Trophoblast cell (in vitro differentiated cells and primary cell): Measurements from ENCODE around the gene PPFIBP2.

Experiments used
- DNase-seq, 2 donors: peaks; one replicate each; pipeline ENCODE4 v3.0.0-alpha.2; 2016
- H2AFZ ChIP-seq: 2 replicates; pipeline ENCODE4 v1.6.1; 2013; ENCODE audit warnings: low read length, moderate library complexity, mild to moderate bottlenecking; ENCODE audit not compliant: insufficient read depth, poor library complexity
- H2AK5ac ChIP-seq: 2 replicates; pipeline ENCODE4 v1.6.1; 2013; ENCODE audit warnings: mild to moderate bottlenecking, low read length
- H2BK120ac ChIP-seq: 2 replicates; pipeline ENCODE4 v1.6.1; 2013; ENCODE audit warnings: low read length, mild to moderate bottlenecking, moderate library complexity; ENCODE audit not compliant: insufficient read depth, poor library complexity
- H2BK12ac ChIP-seq: 2 replicates; pipeline ENCODE4 v1.6.1; 2013; ENCODE audit warnings: mild to moderate bottlenecking, low read length, moderate library complexity
- H2BK5ac ChIP-seq: 2 replicates; pipeline ENCODE4 v1.6.1; 2013; ENCODE audit warnings: low read length, low read depth, moderate library complexity, mild to moderate bottlenecking; ENCODE audit not compliant: poor library complexity
- H3K14ac ChIP-seq: 2 replicates; pipeline ENCODE4 v1.6.1; 2013; ENCODE audit warnings: mild to moderate bottlenecking, low read length
- H3K18ac ChIP-seq: 2 replicates; pipeline ENCODE4 v1.6.1; 2013; ENCODE audit warnings: mild to moderate bottlenecking, low read length
- H3K23ac ChIP-seq: 2 replicates; pipeline ENCODE4 v1.6.1; 2013; ENCODE audit warnings: low read length
- H3K27ac ChIP-seq: 2 replicates; pipeline ENCODE4 v1.5.1; 2013; ENCODE audit warnings: low read depth, mild to moderate bottlenecking, inconsistent platforms, low read length, moderate library complexity
- H3K27me3 ChIP-seq: 2 replicates; pipeline ENCODE4 v1.6.1; 2013; ENCODE audit warnings: inconsistent platforms, mild to moderate bottlenecking, low read length, moderate library complexity; ENCODE audit not compliant: insufficient read depth
- H3K36me3 ChIP-seq, 2 experiments: 1 replicate in 1 of 2; 2 replicates in 1 of 2; pipeline ENCODE4 v1.6.1; 2013; ENCODE audit warnings: low read length in 2 of 2, mild to moderate bottlenecking in 2 of 2, moderate library complexity in 1 of 2; ENCODE audit not compliant: insufficient read depth in 2 of 2, control insufficient read depth in 1 of 2
- H3K4ac ChIP-seq: 2 replicates; pipeline ENCODE4 v1.6.1; 2013; ENCODE audit warnings: low read depth, mild to moderate bottlenecking, low read length, moderate library complexity
- H3K4me1 ChIP-seq, 2 experiments: 1 replicate in 1 of 2; 2 replicates in 1 of 2; pipeline ENCODE4 v1.6.1; 2013; ENCODE audit warnings: low read length in 2 of 2, mild to moderate bottlenecking in 2 of 2, moderate library complexity in 1 of 2; ENCODE audit not compliant: insufficient read depth in 2 of 2, control insufficient read depth in 1 of 2
- H3K4me2 ChIP-seq: 2 replicates; pipeline ENCODE4 v1.6.1; 2013; ENCODE audit warnings: inconsistent platforms, mild to moderate bottlenecking, low read length, moderate library complexity
- H3K4me3 ChIP-seq: 2 replicates; pipeline ENCODE4 v1.5.1; 2013; ENCODE audit warnings: mild to moderate bottlenecking, low read depth, low read length, inconsistent platforms
- H3K79me1 ChIP-seq: one replicate; pipeline ENCODE4 v1.6.1; 2013; ENCODE audit warnings: low read length
- H3K79me2 ChIP-seq: 2 replicates; pipeline ENCODE4 v1.6.1; 2013; ENCODE audit warnings: low read length, mild to moderate bottlenecking; ENCODE audit not compliant: control insufficient read depth, insufficient read depth, poor library complexity
- H3K9ac ChIP-seq: 2 replicates; pipeline ENCODE4 v1.6.1; 2013; ENCODE audit warnings: mild to moderate bottlenecking, low read length
- H3K9me3 ChIP-seq: 2 replicates; pipeline ENCODE4 v1.6.1; 2013; ENCODE audit warnings: low read depth, mild to moderate bottlenecking, control low read depth, inconsistent platforms, low read length; ENCODE audit not compliant: insufficient read depth
- H4K12ac ChIP-seq: 2 replicates; pipeline ENCODE4 v1.6.1; 2013; ENCODE audit warnings: low read depth, mild to moderate bottlenecking, low read length, moderate library complexity
- H4K8ac ChIP-seq: 2 replicates; pipeline ENCODE4 v1.6.1; 2013; ENCODE audit warnings: low read depth, mild to moderate bottlenecking, low read length, moderate library complexity
- H4K91ac ChIP-seq: one replicate; pipeline ENCODE4 v1.6.1; 2013; ENCODE audit warnings: low read depth, mild to moderate bottlenecking, low read length, moderate library complexity
- WGBS: extraction: QIAGEN DNeasy Blood & Tissue Kit; methylation state at CpG from one replicate; pipeline ENCODE4 v1.1.7; 2013; ENCODE audit warnings: missing lambda C conversion rate; ENCODE audit not compliant: insufficient read length, insufficient coverage; ENCODE audit errors: extremely low coverage; 5-methylcytosine and 5-hydroxymethylcytosine counted together

PPFIBP2 gene

DNA sequence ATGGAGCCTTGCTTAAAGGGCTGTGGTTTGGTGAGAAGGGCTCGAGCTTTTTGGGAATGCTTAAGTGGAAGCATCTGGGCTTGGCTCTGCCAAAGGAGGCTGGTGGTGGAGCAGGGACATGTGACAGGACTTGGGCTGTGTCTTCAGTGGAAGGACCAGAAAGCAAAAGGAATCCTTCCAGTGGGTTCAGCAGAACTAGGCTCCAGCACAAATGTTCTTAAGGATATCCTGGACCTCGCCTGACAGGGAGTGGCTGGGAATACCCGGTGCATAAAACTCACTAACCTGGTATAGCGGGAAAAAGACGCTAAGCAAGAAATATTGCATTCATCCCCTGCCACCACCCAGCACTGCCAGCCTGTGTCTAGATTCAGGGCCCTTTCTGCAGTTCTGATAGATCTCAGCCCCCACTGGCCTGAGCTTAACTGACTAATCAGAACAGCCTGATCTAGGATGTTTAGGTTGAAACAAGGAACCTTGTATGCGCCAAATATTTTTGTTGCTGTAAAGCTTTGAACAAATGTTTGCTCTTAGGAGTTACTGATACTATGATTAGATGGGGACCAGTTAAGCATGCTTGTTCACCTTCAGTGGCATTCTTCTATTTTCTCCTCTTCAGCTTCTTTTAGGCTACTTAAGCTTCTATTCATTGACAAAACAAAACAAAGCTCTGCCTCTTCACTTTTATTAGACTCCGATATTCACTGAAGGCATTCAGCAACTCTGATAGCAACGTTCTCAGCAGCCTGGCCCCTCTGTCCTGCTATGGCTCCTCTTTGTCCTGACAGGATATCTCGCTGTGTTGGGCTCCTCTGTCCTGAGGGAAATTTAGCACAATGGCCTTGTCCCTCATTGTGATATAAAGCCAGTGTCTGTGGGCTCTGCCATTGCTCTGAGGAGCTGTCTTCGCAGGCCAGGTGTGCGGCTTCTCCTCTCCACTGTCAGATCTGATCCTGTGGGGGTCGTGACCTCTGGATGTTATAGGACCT, 25.0 kb downstream of the PPFIBP2 start:
- Histone ChIP-seq H3K4me1 (peaks cover 35 to 42% of the 10 kb centered on the region in 2 experiments), H3K36me3 (no peaks in the 10 kb centered on the region), H3K27me3 (no peaks in the 10 kb centered on the region), H3K79me1 (peaks cover 8% of the 10 kb centered on the region), H3K4me2 (no peak overlapping the region), H3K18ac (no peak overlapping the region), H3K4me3 (no peak overlapping the region), H2BK12ac (no peak overlapping the region), H4K8ac (no peak overlapping the region), H2BK5ac (no peak overlapping the region), H3K4ac (no peak overlapping the region), H3K23ac (no peak overlapping the region), H3K9ac (no peak overlapping the region), H2AFZ (no peak overlapping the region), H4K91ac (no peak overlapping the region), H2AK5ac (no peak overlapping the region), H3K79me2 (no peaks in the 10 kb centered on the region), H3K27ac (no peak overlapping the region), H3K14ac (no peak overlapping the region), H2BK120ac (no peak overlapping the region), H3K9me3 (no peaks in the 10 kb centered on the region), H4K12ac (no peak overlapping the region)
- DNase-seq, result peak; percentile 84 to 96
- WGBS, result no CpG with 5 or more reads among the region's 12 CpGs

DNA sequence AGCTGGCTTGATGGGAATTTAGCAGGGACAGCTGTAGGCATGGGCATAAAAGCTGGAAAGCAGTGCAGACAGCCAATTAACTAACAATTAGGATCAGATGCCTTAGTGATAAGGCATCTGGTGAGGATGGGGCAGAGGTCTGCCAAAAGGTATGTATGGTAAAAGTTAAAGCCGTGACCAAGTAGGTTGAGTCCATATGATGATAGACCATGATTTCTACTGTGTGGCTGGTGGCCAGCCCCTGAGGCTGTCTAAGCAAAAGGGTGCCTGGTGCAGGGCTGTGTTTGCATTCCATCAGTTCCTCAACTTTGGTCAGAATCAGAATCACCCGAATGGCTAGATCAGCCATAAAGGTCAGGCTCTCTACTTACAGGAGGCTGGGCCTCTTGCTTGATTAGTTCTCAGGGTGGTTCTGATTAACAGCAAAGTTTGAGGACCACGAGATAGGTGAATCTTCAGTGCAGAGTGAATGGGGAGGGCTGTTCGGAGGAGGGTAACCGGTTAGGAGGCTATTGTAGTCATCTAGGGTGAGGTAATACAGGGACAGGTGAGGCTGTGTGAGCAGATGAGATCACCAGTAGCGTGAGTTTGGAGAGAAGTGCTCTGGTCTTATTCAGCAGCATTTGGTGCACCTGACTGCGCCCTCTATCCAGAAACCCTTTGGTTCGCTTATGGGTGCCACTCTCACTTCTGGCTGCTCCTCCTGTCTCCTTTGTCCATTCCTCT, 27.2 kb downstream of the PPFIBP2 start:
- no peak overlapping the region for H2BK5ac ChIP-seq
- peak overlapping the region; percentile 7 for H4K91ac ChIP-seq
- peak overlapping the region; percentile 13 for H2BK120ac ChIP-seq
- H3K79me1 ChIP-seq, result peaks cover 10% of the 10 kb centered on the region
- H2AK5ac ChIP-seq, result peak overlapping the region; percentile 31
- H3K27ac ChIP-seq, result peak overlapping the region; percentile 26
- WGBS, result no CpG with 5 or more reads among the region's 8 CpGs
- no peak overlapping the region for H2BK12ac ChIP-seq
- no peaks in the 10 kb centered on the region for H3K27me3 ChIP-seq
- H4K12ac ChIP-seq, result no peak overlapping the region
- H3K4me1 ChIP-seq, result peaks cover 37 to 47% of the 10 kb centered on the region in 2 experiments
- H3K4ac ChIP-seq, result no peak overlapping the region
- no peak overlapping the region for H3K4me3 ChIP-seq
- no peaks in the 10 kb centered on the region for H3K79me2 ChIP-seq
- H3K23ac ChIP-seq, result no peak overlapping the region
- no peak overlapping the region for H3K14ac ChIP-seq
- no peaks in the 10 kb centered on the region for H3K36me3 ChIP-seq
- no peaks in the 10 kb centered on the region for H3K9me3 ChIP-seq
- H4K8ac ChIP-seq, result no peak overlapping the region
- H2AFZ ChIP-seq, result no peak overlapping the region
- H3K4me2 ChIP-seq, result no peak overlapping the region
- H3K18ac ChIP-seq, result no peak overlapping the region
- peak; percentile 84 to 88 for DNase-seq
- no peak overlapping the region for H3K9ac ChIP-seq

DNA sequence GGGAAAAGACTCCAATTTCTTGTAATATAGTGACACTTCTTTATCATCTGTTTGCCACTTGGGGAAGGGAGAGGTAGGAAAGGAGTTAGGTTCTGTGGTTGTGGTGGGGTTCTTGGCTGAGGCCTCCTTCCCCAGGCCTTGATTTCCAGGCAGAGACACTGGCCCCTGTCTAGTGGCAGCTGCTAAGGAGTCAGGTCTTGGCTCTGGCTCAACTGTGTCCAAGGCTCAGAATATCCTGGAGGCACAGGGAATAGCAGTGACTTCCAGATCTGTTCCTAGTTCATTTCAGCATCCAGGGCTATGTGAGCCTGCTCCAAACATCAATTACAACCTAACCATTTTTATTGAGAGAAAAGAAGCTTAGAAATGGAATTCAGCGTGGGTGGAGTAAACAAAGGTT, 29.5 kb downstream of the PPFIBP2 start:
- H2BK12ac ChIP-seq, result peak overlapping the region; percentile 51
- no peaks in the 10 kb centered on the region for H3K36me3 ChIP-seq
- H4K8ac ChIP-seq, result no peak overlapping the region
- H3K27ac ChIP-seq, result peak overlapping the region; percentile 55
- no peak overlapping the region for H3K23ac ChIP-seq
- no CpG with 5 or more reads among the region's 1 CpG for WGBS
- no peak overlapping the region for H3K4ac ChIP-seq
- H2BK120ac ChIP-seq, result peak overlapping the region; percentile 35
- DNase-seq, result no peak
- H3K14ac ChIP-seq, result peak overlapping the region; percentile 51
- H3K79me2 ChIP-seq, result no peaks in the 10 kb centered on the region
- H2BK5ac ChIP-seq, result peak overlapping the region; percentile 66
- H2AFZ ChIP-seq, result no peak overlapping the region
- H4K12ac ChIP-seq, result no peak overlapping the region
- no peak overlapping the region for H4K91ac ChIP-seq
- no peaks in the 10 kb centered on the region for H3K27me3 ChIP-seq
- H2AK5ac ChIP-seq, result no peak overlapping the region
- H3K79me1 ChIP-seq, result peaks cover 10% of the 10 kb centered on the region
- H3K9me3 ChIP-seq, result no peaks in the 10 kb centered on the region
- H3K18ac ChIP-seq, result no peak overlapping the region
- H3K4me1 ChIP-seq, result peaks cover 34 to 44% of the 10 kb centered on the region in 2 experiments
- no peak overlapping the region for H3K4me3 ChIP-seq
- no peak overlapping the region for H3K4me2 ChIP-seq
- no peak overlapping the region for H3K9ac ChIP-seq

- Histone ChIP-seq H4K91ac (no peak overlapping the region), H3K14ac (no peak overlapping the region), H3K36me3 (no peaks in the 10 kb centered on the region), H3K9ac (no peak overlapping the region), H3K9me3 (no peaks in the 10 kb centered on the region), H2AFZ (no peak overlapping the region), H4K12ac (no peak overlapping the region), H3K23ac (no peak overlapping the region), H3K27ac (peak overlapping the region; percentile 15), H3K4ac (no peak overlapping the region), H3K79me1 (peaks cover 10% of the 10 kb centered on the region), H3K18ac (no peak overlapping the region), H2BK120ac (no peak overlapping the region), H2AK5ac (no peak overlapping the region), H3K4me1 (peaks cover 31 to 42% of the 10 kb centered on the region in 2 experiments), H2BK5ac (no peak overlapping the region), H3K4me3 (no peak overlapping the region), H3K4me2 (no peak overlapping the region), H3K27me3 (no peaks in the 10 kb centered on the region), H3K79me2 (no peaks in the 10 kb centered on the region), H4K8ac (no peak overlapping the region), H2BK12ac (no peak overlapping the region)
- DNase-seq, result peak; percentile 81 to 93
- WGBS, result no CpG with 5 or more reads among the region's 3 CpGs
Measured at GRCh38 chr11:7544021-7544420, 30.2 kb downstream of the PPFIBP2 start.
